GM23338 (cell line): Measurements from ENCODE around the gene GAB2.

Experiments
- CTCF ChIP-seq, 2 experiments: fragments of 200-600 bp in 1 of 2; sonication (generic) in 1 of 2; conservative IDR thresholded peaks; 2 replicates each; pipeline versions ENCODE4 v1.5.1 to v1.6.1; 2016 to 2017; ENCODE audit warnings: antibody characterized with exemption in 2 of 2, low read depth in 2 of 2, mild to moderate bottlenecking in 2 of 2, moderate library complexity in 1 of 2
- ETS1 ChIP-seq: IDR thresholded peaks from 2 replicates; pipeline ENCODE4 v1.6.1; 2016; ENCODE audit warnings: antibody characterized with exemption
- EZH2 ChIP-seq: fragments of 200-600 bp; sonication (generic); IDR thresholded peaks from one replicate; pipeline ENCODE4 v1.8.0; 2017; ENCODE audit warnings: antibody characterized with exemption, mild to moderate bottlenecking, low read depth; ENCODE audit not compliant: unreplicated experiment
- POLR2AphosphoS5 ChIP-seq: IDR thresholded peaks from 2 replicates; pipeline ENCODE4 v1.6.1; 2016; ENCODE audit warnings: antibody characterized with exemption, low read depth

GRCh38 chr11:78262691-78263090 is 154.9 kb downstream of the GAB2 start:
- TF ChIP-seq CTCF (conservative IDR thresholded peaks at IDR 0.05; ENCODE audit: low read depth in 2 of 2) (no peak), EZH2 (no peak), POLR2AphosphoS5 (no peak), ETS1 (no peak)
